ENCODE results near the gene PARD6G. TPM values are rescaled to one million over a fixed set of nuclear protein-coding genes. Genes with fewer than 3 reads are reported as not detected.

Gene PARD6G
- total RNA-seq, 1 donor from 2014 or later, result 9.4 TPM

- Histone ChIP-seq H3K36me3 (ENCODE audit: control insufficient read depth, insufficient read depth, low read length) (peaks cover 2% of the 10 kb centered on the region), H3K27me3 (ENCODE audit: control insufficient read depth, insufficient read depth, low read length) (no peaks in the 10 kb centered on the region), H3K4me3 (ENCODE audit: low read depth, low read length) (no peak overlapping the region)
- no peak for TF ChIP-seq CTCF (IDR thresholded peaks at IDR 0.05; ENCODE audit: insufficient read depth, low read length, poor library complexity, severe bottlenecking)
- no peak for DNase-seq (ENCODE audit: low read depth)
Measured at GRCh38 chr18:80136679-80137078, 110.6 kb downstream of the PARD6G start.

- no peaks in the 10 kb centered on the region for H3K27me3 ChIP-seq (ENCODE audit: control insufficient read depth, insufficient read depth, low read length)
- no peak overlapping the region for H3K4me3 ChIP-seq (ENCODE audit: low read depth, low read length)
- no peak for TF ChIP-seq CTCF (IDR thresholded peaks at IDR 0.05; ENCODE audit: insufficient read depth, low read length, poor library complexity, severe bottlenecking)
- H3K36me3 ChIP-seq (ENCODE audit: control insufficient read depth, insufficient read depth, low read length), result peaks cover 2% of the 10 kb centered on the region
- DNase-seq (ENCODE audit: low read depth), result no peak
Measured at GRCh38 chr18:80135136-80135535, 112.2 kb downstream of the PARD6G start.

GRCh38 chr18:80133124-80133523 is 114.2 kb downstream of the PARD6G start:
- Histone ChIP-seq H3K4me3 (ENCODE audit: low read depth, low read length) (no peak overlapping the region), H3K27me3 (ENCODE audit: control insufficient read depth, insufficient read depth, low read length) (no peaks in the 10 kb centered on the region), H3K36me3 (ENCODE audit: control insufficient read depth, insufficient read depth, low read length) (peaks cover 2% of the 10 kb centered on the region)
- TF ChIP-seq CTCF (IDR thresholded peaks at IDR 0.05; ENCODE audit: insufficient read depth, low read length, poor library complexity, severe bottlenecking), result no peak
- DNase-seq (ENCODE audit: low read depth), result no peak

GRCh38 chr18:80132180-80132812 is 115.0 kb downstream of the PARD6G start:
- H3K4me3 ChIP-seq (ENCODE audit: low read depth, low read length), result no peak overlapping the region
- H3K27me3 ChIP-seq (ENCODE audit: control insufficient read depth, insufficient read depth, low read length), result no peaks in the 10 kb centered on the region
- no peak for DNase-seq (ENCODE audit: low read depth)
- TF ChIP-seq CTCF (IDR thresholded peaks at IDR 0.05; ENCODE audit: insufficient read depth, low read length, poor library complexity, severe bottlenecking), result no peak
- H3K36me3 ChIP-seq (ENCODE audit: control insufficient read depth, insufficient read depth, low read length), result peaks cover 1% of the 10 kb centered on the region

GRCh38 chr18:80130555-80130954 is 116.8 kb downstream of the PARD6G start:
- Histone ChIP-seq H3K36me3 (ENCODE audit: control insufficient read depth, insufficient read depth, low read length) (no peaks in the 10 kb centered on the region), H3K27me3 (ENCODE audit: control insufficient read depth, insufficient read depth, low read length) (no peaks in the 10 kb centered on the region), H3K4me3 (ENCODE audit: low read depth, low read length) (no peak overlapping the region)
- no peak for DNase-seq (ENCODE audit: low read depth)
- TF ChIP-seq CTCF (IDR thresholded peaks at IDR 0.05; ENCODE audit: insufficient read depth, low read length, poor library complexity, severe bottlenecking), result no peak

Data from kidney epithelial cell (primary cell).